ENCODE results near the gene FAM229A. TPM values are rescaled to one million over a fixed set of nuclear protein-coding genes. Genes with fewer than 3 reads are reported as not detected.
"Not testable (repeated sequence)": the region's sequence is repeated elsewhere in the genome, so short reads cannot be mapped to it uniquely, and the experiment has no call there.

FAM229A gene
- total RNA-seq, 2 experiments from 2014 or later = 2.7 to 3.1 TPM

GRCh38 chr1:32386676-32387392, 24.5 kb upstream of the FAM229A start:
- POLR2A ChIA-PET = interaction anchor here (0.6 to 1.0 kb wide), 4 partner anchors 14 to 295 kb away, joined by 3 read pairs; no protein-coding TSS in a partner anchor
- CTCF ChIA-PET = interaction anchor here (0.7 to 2.1 kb wide), 5 partner anchors 8 to 139 kb away, joined by 3 to 5 read pairs (median 3); no protein-coding TSS in a partner anchor

DNA sequence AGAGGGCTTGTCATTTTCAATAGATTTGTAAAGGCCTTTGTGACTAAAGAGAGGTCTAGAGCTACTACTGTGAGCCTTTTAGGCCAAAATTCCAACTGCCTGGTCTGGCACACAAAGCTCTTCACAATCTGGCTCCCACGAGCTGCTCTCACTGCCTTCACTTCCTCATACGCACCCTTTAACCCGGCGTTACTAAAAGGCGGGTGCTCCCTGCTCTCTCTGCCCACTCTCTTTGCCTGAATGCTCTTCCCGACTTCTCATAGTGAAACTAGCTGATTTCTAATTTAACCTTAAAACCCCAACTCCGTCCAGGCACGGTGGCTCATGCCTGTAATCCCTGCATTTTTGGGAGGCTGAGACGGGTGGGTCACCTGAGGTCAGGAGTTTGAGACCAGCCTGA, 17.8 kb upstream of the FAM229A start:
- ChIA-PET POLR2A (no interaction called here), CTCF (no interaction called here)

- CTCF ChIA-PET = interaction anchor here (1.0 kb wide), 1 partner anchor 23 kb away, joined by 3 read pairs; no protein-coding TSS in a partner anchor
Measured at GRCh38 chr1:32377541-32378220, 15.4 kb upstream of the FAM229A start.

DNA sequence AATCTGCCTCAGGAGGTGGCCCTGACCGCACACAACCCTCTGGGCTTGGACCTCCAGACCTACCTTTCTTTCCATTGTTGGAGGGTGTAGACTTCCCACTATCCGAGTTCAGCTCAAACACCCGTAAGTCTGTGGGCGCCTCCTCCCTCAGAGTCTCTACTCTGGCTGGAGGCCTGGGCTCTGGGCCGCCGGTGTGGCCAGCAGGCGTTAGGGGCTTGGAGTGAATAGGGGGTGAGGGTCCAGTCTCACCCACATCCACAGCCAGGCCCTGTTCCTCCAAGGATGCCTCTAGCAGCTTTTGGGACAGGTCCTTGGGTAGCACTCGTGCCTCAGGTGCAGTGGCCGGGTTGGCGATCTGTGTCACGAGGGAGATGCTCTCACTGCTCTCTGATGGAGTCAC, 13.9 kb upstream of the FAM229A start:
- ChIA-PET POLR2A (no interaction called here), CTCF (interaction anchor here (1.2 kb wide), 1 partner anchor 37 kb away, joined by 3 read pairs; no protein-coding TSS in a partner anchor)

More at GRCh38 chr1:32377541-32378220, 15.4 kb upstream of the FAM229A start:
- POLR2A ChIA-PET = no interaction called here

- POLR2A ChIA-PET = no interaction called here
Measured at GRCh38 chr1:32373996-32374592, 11.8 kb upstream of the FAM229A start.

GRCh38 chr1:32372149-32372756, 10.0 kb upstream of the FAM229A start:
- ChIA-PET CTCF (interaction anchor here (0.7 to 2.1 kb wide), 5 partner anchors 18 to 157 kb away, joined by 3 to 5 read pairs (median 3); partner anchors contain the start of gene BSDC1), POLR2A (interaction anchor here (1.0 kb wide), 1 partner anchor 22 kb away, joined by 3 read pairs; the partner anchor contains the start of gene BSDC1)

More at GRCh38 chr1:32373996-32374592, 11.8 kb upstream of the FAM229A start:
- CTCF ChIA-PET = no interaction called here

DNA sequence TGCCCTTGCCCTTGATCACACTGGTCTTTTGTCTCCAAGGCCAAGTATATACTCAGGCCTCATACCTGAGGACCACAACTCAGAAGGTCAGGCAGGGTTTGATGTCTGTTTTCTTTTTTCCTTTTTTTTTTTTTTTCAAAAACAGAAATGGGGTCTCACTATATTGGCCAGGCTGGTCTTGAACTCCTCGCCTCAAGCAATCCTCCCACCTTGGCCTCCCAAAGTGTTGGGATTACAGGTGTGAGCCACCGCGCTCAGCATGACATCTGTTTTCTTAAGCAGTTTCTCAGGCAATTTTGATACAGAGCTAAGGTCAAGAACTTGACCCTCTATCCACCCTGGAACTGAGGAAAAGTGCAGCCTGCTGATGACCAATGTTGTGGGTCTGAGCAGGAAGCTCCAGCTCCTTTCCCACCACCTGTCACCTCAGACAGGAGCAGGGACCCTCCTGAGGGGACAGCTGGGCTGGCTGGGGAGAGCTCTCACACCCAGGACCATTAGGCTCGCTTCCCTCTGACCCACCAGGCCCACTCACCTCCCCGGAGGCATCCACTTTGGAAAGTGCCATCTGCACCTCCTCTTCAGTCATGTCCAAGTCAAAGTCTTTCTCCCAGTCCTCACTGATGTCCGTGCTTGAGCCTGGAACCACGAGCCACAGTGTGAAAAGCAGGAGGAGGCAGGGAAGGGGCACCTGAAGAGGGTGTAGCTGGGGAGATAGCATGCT, 5.8 kb upstream of the FAM229A start:
- POLR2A ChIA-PET = no interaction called here

DNA sequence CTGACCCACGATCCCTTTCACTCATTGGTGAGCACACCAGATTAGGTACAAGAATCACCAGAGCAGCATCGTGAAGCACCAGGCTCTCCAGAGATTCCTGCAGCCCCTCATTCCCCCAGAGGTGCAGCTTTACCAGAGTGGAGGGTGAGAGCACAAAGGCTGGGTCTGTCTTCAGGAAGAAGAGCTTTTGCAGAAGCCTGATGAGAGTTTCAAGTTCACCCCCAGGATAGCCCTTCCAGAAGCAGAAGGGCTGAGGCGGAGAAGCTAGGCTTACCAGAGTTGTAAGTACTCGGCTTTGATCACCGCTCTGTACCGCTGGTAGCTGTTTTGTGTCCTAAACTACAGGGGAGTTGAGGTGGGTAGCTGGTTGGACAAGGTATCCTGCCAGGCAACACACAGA, 3.2 kb upstream of the FAM229A start:
- ChIA-PET POLR2A (interaction anchor here (0.6 kb wide), 2 partner anchors 74 to 114 kb away, joined by 5 to 9 read pairs; partner anchors contain the start of gene HDAC1), CTCF (no interaction called here)

More for the DNA sequence above, 5.8 kb upstream of the FAM229A start:
- CTCF ChIA-PET = interaction anchor here (0.6 kb wide), 2 partner anchors 183 to 192 kb away, joined by 4 to 5 read pairs; no protein-coding TSS in a partner anchor

GRCh38 chr1:32364836-32365235, 2.6 kb upstream of the FAM229A start:
- CTCF ChIA-PET = interaction anchor here (0.7 kb wide), 1 partner anchor 1649 kb away, joined by 3 read pairs; no protein-coding TSS in a partner anchor
- POLR2A ChIA-PET = interaction anchor here (0.6 kb wide), 1 partner anchor 73 kb away, joined by 9 read pairs; the partner anchor contains the start of gene HDAC1

DNA sequence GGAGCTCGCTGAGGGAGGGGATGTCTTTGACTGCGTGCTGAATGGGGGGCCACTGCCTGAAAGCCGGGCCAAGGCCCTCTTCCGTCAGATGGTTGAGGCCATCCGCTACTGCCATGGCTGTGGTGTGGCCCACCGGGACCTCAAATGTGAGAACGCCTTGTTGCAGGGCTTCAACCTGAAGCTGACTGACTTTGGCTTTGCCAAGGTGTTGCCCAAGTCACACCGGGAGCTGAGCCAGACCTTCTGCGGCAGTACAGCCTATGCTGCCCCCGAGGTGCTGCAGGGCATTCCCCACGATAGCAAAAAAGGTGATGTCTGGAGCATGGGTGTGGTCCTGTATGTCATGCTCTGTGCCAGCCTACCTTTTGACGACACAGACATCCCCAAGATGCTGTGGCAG, 1.4 kb upstream of the FAM229A start:
- ChIA-PET CTCF (interaction anchor here (0.6 to 1.3 kb wide), 4 partner anchors 28 to 148 kb away, joined by 3 to 6 read pairs (median 4); partner anchors contain the start of gene MARCKSL1), POLR2A (no interaction called here)

DNA sequence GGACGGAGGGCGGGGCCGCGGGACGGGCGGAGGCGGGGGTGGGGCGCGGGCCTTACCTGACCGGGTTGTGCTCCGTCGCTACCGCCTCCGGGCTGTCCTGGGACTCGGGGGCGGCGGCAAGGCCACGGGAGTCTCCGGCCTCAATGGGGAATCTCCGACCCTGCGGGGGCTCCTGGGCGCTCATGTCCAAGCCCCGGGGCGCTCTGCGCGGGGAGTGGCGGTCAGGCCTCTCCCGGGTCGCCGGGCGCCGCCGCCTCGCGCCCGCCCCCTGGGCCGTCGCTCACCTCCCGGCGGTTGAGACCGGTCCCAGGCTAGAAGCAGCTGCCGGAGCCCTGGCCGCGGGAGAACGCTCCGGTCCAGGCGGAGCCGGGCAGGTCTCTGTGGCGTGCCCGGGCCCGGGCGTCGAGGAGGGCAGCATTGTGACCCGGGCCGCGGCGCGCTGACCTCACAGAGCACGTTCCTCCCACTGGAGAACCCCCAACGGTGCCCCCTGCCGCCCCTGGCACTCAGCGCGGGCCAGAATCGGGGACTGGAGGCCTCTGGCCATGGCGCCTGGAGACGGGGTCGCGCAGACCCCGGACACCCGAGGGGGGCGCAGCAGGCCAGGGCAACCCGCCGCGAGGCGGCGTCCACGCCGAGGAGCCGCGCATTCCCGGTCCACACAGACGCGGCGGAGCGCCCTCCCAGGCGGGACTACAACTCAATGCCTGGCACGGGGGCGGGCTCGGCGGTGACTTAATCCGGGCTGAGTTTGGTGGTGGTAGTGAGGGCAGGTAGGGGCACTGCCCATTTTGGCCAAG, 411 bp downstream of the FAM229A start:
- ChIA-PET CTCF (no interaction called here), POLR2A (no interaction called here)

- ChIA-PET CTCF (no interaction called here), POLR2A (interaction anchor here (0.6 kb wide), 1 partner anchor 488 kb away, joined by 6 read pairs; no protein-coding TSS in a partner anchor)
Measured at GRCh38 chr1:32361308-32361673, 994 bp downstream of the FAM229A start.

- CTCF ChIA-PET = no interaction called here
- POLR2A ChIA-PET = interaction anchor here (0.6 kb wide), 1 partner anchor 64 kb away, joined by 3 read pairs; no protein-coding TSS in a partner anchor
Measured at GRCh38 chr1:32358435-32358834, 3.9 kb downstream of the FAM229A start.

DNA sequence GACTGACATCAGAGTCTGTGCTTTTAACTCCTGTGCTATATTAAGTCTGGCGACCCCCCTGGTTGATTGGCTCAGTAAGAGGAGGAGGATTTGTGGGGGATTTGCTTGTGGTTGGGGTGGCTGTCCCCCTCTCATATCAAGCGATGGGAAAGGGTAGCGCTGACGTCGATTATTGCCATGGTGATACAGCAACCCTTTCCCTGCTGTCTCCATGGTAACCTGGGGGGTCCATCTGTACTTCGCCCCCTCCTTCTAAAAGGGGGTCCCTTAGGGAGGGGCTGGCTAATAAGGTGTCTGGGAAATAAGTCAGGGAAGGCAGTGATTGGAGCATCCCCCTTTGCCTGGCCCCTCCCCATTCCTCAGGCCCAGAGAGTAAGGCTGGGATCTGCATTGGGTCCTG, 4.7 kb downstream of the FAM229A start:
- ChIA-PET CTCF (no interaction called here), POLR2A (no interaction called here)

DNA sequence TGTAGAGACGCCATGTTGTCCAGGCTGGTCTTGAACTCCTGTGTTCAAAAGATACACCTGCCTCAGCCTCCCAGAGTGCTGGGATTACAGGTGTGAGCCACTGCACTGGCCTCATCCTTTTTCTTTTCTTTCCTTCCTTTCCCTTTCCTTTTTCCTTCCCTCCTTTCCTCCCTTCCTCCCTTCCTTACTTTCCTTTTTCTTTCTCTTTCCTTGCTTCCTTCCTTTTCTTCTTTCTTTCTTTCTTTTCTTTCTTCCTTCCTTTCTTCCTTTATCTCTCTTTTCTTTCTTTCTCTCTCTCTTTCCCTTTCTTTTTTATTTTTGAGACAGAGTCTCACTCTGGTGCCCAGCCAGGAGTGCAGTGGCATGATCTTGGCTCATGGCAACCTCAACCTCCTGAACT, 5.8 kb downstream of the FAM229A start:
- CTCF ChIA-PET = no interaction called here

DNA sequence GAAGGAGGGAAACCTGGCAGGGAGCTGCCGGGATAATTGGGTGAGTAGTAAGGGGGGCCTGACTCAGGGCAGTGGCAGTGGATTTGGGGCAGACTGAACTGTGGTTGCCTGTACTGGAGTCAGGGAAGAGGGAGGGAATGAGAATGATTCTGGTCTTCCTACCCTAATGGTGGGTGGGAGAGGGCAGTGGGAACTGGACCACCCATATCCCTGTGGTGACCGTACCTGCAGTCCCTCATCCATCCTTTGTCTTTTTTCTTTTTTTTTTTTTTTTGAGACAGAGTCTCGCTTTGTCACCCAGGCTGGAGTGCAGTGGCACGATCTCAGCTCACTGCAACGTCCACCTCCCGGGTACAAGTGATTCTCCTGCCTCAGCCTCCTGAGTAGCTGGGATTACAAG, 6.5 kb downstream of the FAM229A start:
- POLR2A ChIA-PET = not testable (repeated sequence)

More for the DNA sequence above, 5.8 kb downstream of the FAM229A start:
- POLR2A ChIA-PET = no interaction called here

GRCh38 chr1:32353886-32354570, 8.3 kb downstream of the FAM229A start:
- ChIA-PET CTCF (interaction anchor here (1.1 kb wide), 2 partner anchors 12 to 18 kb away, joined by 3 read pairs; no protein-coding TSS in a partner anchor), POLR2A (interaction anchor here (0.6 kb wide), 2 partner anchors 29 to 50 kb away, joined by 3 read pairs; no protein-coding TSS in a partner anchor)

More for the DNA sequence above, 6.5 kb downstream of the FAM229A start:
- CTCF ChIA-PET = not testable (repeated sequence)

All from activated CD8-positive, alpha-beta memory T cell treated with anti-CD3 and anti-CD28 coated beads for 36 hours (primary cell).